GM03348 (cell line): ENCODE measurements around the gene VGF.
A peak's percentile ranks its signal among the peaks of the same experiment; 100 is the strongest.
"Not testable (repeated sequence)": the region's sequence is repeated elsewhere in the genome, so short reads cannot be mapped to it uniquely, and the experiment has no call there.

Source experiments
- DNase-seq: peaks from one replicate; pipeline ENCODE4 v3.0.0; 2012; ENCODE audit warnings: low spot score

Gene VGF

DNA sequence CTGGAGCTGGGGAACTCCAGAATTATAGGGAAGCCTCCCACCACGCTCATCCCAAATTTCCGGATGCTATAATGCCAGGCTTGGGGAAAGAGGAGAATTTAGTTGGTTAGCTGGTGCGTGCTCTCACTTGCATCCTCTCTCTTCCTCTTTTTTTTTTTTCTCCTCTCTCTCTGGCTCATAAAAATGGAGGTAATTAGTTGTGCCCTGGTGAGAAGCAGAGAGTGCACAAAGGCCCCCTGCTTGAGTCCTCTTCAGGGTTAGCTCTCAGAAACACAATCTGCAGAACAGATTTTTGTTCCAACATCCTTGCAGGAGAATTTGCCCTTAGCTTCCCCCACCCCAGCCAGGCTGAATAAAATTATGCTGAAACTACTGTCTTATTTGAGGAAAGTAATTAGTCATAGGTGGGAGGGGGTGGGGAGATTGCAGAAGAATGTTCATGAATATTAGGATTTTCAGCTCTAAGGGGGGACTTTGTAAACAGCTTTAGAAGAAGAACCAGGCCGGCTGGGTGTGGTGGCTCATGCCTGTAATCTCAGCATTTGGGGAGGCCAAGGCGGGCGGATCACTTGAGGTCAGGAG lies 30.9 kb downstream of the VGF start:
- no peak for DNase-seq

DNA sequence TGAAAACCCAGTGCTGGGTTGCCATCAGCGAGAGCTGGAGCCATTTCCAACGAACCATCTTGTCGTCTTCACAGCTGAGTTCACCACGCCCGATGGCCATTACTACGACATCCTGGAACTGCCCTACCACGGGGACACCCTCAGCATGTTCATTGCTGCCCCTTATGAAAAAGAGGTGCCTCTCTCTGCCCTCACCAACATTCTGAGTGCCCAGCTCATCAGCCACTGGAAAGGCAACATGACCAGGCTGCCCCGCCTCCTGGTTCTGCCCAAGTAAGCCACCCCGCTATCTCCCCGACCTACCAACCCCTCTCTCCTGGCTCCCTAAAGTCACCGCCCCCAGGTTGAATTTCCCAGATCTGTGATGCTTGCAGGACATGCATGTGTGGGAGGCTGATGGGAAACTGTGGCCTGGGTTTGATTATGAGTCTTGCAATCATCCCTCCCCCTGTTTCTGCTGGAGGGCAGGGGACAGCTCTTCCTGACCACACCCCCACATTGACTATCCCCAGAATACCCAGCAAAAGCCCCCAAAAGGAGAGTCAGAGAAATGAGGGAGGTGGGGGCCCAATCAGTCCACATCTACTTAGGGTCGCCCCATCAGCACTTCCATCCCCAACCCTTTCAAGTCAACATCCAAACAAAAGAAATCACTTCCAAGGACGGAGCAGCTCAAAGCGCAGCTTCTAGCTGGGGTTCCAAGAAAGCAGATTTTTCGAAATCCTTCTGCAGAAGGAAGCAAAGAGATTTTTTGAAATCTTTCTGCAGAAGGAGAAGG lies 31.6 kb downstream of the VGF start:
- no peak for DNase-seq

DNA sequence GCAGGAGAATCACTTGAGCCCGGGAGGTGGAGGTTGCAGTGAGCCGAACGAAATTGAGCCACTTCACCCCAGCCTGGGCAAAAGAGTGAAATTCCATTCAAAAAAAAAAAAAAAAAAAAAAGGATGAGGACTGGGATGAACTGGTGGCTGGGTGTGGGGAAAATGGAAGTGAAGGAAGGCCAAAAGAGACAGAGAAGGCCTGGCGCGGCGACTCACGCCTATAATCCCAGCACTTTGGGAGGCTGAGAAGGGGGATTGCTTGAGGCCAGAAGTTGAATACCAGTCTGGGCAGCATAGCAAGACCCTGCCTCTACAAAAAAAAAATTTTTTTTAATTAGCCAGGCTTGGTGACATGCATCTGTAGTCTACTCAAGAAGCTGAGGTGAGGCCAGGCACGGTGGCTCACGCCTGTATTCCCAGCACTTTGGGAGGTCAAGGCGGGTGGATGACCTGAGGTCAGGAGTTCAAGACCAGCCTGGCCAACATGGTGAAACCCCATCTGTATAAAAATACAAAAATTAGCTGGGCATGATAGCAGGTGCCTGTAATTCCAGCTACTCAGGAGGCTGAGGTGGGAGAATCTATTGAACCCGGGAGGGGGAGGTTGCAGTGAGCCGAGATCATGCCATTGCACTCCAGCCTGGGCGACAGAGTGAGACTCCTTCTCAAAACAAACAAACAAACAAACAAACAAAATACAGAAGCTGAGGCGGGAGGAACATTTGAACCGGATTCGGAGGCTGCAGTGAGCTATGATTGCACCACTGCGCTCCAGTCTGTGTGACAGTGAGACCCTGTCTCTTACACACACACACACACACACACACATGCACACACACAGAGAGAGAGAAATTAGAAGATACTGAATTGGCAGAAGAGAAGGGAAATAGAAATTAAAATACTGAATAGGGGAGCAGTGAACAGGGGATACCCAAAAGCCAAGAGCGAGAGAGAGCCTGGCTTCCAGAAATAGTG lies 32.5 kb downstream of the VGF start:
- DNase-seq = not testable (repeated sequence)

DNA sequence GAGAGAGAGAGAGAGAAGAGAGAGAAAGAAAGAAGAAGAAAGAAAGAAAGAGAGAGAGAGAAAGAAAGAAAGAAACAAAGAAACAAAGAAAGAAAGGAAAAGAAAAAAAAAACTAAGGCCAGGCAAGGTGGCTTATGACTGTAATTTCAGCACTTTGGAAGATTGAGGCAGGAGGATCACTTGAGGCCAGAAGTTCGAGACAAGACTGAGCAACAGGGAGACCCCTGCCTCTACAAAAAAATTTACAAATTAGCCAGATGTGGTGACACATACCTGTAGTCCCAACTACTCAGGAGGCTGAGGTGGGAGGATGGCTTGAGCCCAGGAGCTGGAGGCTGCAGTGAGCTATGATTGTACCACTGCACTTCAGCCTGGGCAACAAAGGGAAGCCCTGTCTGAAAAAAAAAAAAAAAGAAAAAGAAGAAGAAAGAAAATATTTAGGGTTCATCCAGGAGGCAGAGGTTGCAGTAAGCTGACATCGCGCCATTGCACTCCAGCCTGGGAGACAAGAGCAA lies 35.7 kb downstream of the VGF start:
- no peak for DNase-seq

DNA sequence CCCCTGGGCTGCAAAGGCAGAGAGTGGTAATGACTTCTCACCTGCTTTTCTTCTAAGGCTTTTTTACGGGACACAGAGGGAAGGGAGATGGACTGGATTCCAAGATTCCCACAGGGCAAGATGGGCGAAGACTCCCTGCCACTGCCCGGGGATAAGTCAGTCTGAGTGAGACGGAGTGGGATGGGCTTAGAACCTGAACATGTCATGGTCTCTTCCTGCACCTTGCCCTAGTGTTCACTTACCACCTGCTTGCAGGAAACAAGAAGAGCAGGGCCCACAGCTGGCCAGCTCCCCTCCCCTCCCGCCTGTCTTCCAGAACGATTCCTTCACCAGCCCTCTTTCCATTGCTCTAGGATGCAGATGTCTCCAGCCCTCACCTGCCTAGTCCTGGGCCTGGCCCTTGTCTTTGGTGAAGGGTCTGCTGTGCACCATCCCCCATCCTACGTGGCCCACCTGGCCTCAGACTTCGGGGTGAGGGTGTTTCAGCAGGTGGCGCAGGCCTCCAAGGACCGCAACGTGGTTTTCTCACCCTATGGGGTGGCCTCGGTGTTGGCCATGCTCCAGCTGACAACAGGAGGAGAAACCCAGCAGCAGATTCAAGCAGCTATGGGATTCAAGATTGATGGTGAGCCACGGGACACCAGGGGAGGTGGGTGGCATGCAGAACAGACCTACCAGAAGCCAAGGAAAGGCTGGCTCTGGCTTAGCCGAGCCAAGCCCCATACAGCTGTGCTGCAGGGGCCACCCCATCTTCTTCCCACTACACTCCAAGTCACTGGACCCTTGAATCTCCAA lies 37.1 kb downstream of the VGF start:
- no peak for DNase-seq

DNA sequence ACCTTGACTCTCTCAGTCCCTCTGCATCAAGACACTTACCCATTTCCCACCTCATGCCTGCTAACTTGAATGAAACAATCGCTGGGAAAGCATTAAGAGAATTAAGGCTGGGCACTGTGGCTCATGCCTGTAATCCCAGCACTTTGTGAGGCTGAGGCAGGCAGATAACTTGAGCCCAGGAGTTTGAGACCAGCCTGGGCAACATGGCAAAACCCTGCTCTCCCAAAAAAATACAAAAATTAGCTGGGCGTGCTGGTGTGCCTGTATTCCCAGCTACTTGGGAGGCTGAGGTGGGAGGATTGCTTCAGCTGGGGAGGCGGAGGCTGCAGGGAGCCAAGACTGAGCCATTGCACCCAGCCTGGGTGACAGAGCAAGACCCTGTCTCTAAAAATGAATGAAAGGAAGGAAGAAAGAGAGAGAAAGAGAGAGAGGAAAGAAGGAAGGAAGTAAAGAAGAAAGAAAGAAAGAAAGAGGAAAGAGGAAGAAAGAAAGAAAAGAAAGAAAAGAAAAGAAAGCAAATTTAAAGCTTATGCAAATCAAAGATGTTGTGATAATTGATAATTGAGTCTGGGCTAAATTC lies 37.8 kb downstream of the VGF start:
- no peak for DNase-seq

DNA sequence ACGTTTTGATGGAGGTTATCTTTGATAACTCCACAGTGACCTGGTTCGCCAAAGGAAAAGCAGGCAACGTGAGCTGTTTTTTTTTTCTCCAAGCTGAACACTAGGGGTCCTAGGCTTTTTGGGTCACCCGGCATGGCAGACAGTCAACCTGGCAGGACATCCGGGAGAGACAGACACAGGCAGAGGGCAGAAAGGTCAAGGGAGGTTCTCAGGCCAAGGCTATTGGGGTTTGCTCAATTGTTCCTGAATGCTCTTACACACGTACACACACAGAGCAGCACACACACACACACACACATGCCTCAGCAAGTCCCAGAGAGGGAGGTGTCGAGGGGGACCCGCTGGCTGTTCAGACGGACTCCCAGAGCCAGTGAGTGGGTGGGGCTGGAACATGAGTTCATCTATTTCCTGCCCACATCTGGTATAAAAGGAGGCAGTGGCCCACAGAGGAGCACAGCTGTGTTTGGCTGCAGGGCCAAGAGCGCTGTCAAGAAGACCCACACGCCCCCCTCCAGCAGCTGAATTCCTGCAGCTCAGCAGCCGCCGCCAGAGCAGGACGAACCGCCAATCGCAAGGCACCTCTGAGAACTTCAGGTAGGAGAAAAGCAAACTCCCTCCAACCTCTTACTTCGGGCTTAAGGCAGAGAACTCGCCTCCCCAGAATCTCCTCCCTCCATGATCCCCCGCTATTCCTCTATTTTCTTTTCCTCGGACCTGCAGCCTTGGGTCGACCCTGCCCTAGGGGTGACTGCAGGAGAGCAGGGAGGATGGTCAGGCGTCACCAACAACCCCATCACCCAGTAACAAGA lies 38.5 kb downstream of the VGF start, which contains the start of gene SERPINE1:
TSS of gene SERPINE1 (plus strand) at position 454 of the 809 bp plus-strand sequence. CDS start 1,290 bp downstream, outside the sequence.
- peak; percentile 95 for DNase-seq

DNA sequence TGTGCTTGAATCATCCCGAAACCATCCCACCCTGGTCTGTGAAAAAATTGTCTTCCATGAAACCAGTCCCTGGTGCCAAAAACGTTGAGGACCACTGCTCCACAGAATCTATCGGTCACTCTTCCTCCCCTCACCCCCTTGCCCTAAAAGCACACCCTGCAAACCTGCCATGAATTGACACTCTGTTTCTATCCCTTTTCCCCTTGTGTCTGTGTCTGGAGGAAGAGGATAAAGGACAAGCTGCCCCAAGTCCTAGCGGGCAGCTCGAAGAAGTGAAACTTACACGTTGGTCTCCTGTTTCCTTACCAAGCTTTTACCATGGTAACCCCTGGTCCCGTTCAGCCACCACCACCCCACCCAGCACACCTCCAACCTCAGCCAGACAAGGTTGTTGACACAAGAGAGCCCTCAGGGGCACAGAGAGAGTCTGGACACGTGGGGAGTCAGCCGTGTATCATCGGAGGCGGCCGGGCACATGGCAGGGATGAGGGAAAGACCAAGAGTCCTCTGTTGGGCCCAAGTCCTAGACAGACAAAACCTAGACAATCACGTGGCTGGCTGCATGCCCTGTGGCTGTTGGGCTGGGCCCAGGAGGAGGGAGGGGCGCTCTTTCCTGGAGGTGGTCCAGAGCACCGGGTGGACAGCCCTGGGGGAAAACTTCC lies 39.2 kb downstream of the VGF start:
- peak; percentile 74 for DNase-seq

DNA sequence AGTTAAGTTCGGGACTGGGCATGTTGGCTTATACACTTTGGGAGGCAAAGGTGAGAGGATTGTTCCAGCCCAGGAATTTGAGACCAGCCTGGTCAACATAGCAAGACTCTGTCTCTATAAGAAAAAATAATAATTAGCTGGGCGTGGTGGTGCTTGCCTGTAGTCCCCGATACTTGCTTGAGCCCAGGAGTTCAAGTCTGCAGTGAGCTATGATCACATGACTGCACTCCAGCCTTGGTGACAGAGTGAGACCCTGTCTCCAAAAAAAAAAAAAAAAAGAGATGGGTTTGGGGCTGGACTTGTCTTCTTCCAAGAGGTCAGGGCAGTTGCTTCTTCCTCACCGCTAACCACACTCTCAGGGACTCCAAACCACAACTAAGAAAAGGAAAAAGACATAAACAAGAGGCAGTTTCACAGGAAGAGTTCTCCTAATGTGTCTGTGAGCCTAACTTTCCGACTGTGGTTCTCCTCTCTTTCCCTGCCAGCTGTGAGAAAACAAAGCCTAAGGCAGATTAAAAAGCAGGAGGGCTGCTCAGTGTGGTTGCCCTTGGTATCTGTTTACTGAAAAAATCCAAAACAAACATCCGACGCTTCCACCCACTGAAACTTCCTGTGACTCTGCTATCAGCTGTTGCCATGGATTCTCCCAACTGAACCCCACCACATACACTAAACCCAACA lies 40.9 kb downstream of the VGF start:
- peak; percentile 51 for DNase-seq

DNA sequence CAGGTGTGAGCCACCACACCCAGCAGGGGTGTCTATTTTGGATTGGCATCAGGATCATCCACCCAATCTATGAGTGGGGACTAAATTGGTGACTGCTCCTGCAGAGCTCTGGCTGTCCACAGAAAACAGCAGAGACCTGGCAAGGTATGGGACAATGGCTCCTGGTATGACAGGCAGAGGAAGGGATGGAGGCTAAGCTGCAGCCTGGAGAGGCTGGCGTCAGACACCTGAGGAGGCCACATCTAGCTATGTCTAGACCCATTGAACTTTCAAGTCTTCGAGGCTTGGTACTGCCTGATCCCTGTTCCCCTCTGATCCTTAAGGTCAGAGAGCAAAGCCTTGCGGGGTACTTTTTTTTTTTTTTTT lies 41.7 kb downstream of the VGF start:
- DNase-seq = no peak

DNA sequence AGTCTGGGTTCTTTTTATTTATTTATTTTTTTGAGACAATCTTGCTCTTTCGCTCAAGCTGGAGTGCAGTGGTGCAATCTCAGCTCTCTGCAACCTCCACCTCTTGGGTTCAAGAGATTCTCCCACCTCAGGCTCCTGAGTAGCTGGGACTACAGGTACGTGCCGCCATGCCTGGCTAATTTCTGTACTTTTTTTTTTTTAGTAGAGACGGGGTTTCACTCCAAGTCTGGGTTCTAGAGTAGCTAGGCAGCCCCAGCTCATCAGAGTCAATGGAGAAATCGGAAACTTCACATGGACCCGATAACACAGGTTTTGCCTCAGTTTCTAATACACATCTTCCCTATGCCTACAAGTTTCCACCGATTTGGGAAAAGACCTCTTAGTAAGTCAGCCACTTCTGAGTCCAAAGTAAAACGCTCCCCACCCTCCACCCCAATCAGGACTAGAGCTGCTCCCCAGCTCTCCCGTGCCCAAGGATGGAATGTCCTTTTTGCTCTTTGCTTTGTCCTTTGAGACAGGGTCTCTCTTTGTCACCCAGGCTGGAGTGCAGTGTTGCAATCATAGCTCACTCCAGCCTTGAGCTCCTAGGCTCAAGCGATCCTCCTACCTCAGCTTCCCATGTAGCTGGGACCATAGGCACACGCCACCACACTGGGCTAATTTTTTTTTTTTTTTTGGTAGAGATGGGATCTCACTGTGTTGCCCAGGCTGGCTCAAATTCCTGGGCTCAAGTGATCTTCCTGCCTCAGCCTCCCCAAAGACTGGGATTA lies 42.3 kb downstream of the VGF start:
- DNase-seq = no peak

DNA sequence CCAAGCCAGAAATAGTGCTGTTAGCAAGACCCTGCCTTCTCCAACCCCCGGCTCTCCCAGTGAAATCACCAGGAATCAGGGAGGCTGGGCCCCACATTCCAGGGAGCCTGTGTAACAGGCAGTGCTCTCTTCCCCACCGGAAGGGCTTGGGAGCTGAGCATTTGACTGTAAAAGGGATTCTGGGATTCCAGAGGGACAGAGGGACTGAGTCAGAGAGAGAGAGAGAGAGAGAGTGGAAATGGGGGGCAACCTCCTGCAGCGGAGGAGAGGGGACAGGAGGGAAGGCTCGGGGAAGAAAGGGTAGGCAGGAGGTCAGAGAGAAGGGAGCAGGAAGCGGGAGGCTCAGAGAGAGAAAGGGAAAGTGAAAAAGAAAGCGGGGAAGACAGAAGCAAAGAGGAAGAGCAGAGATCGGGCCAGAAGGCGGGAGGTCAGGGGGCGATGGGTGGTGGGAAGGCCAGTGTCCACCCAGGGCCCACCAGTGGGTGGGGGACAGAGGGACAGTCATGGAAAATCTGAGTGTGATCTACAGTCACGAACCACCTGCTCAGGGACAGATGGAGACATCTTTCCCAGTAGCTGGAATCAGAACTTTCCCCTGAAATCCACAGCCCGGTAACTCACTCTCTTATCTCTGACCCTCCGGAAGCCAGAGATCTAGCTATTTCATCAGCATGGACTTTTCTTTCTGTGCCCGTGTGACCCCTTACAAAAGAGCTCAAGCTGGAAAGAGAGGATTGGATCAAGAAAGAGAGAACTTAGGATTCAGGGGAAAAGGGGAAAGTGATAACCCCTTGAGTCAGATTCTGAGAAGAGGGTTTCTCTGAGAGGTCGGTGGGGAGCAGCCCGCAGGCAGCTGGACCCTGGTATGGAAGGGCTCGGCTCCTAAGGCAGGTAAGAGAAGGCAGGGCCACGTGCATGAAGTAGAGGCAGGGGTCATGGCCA lies 43.1 kb downstream of the VGF start:
- DNase-seq = peak; percentile 91

DNA sequence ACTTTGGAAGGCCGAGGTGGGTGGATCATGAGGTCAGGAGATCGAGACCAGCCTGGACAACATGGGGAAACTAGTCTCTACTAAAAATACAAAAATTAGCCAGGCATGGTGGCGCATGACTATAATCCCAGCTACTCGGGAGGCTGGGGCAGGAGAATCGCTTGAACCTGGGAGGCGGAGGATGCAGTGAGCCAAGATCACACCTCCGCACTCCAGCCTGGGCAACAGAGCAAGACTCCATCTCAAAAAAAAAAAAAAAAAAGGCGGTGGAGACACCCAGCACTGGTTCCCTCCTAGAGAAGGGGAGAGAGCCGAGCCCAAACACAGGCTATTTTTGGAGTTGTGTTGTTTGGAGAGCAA lies 43.8 kb downstream of the VGF start:
- not testable (repeated sequence) for DNase-seq

DNA sequence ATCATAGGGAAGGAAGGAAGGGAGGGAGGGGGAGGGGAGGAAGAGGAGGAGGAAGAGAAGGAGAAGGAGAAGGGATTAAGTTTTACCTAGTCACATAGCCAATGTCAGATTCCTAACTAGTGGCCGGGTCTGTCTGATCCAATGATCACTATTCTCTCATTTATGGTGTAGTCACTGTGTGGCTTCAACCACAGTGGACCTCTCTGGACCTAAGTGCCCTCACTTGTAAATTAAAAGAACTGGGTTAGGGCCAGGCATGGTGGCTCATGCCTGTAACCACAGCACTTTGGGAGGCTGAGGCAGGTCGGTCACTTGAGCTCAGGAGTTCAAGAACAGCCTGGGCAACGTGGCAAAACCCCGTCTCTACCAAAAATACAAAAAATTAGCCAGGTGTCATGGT lies 45.1 kb downstream of the VGF start:
- DNase-seq = no peak

DNA sequence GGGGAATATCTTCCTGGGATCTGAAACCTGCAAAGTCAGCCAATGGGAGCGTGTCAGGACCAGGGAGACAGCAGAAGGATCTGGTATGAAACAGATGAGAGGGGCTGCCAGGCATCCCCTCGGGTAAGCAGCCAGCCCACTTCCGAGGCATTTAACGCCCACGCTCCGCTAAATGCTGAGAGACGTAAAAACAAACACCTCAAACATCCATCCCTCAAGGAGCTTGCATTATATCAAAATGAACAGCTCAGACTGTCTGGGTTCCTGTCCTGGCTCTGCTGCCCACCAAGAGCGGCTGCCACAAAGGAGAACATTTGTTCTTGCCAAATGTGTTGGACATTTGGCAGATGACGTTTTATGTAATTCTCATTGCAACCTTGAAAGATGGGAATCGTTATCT lies 45.5 kb downstream of the VGF start:
- DNase-seq = no peak

DNA sequence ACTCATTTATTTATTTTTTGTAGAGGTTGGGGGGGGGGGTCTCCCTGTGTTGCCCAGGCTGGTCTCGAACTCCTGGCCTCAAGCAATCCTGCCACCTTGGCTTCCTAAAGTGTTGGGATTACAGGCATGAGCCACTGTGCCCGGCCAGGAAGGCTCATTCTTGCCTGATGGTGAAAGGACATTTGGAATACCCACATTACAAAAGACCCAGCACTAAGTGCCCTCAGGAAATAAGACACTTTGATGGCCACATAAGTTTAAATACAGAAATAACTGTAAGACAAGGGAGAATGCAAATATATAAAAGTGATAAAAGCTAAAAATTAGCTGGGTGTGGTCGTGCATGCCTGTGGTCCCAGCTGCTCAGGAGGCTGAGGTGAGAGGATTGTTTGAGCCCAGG lies 46.5 kb downstream of the VGF start:
- DNase-seq = no peak

DNA sequence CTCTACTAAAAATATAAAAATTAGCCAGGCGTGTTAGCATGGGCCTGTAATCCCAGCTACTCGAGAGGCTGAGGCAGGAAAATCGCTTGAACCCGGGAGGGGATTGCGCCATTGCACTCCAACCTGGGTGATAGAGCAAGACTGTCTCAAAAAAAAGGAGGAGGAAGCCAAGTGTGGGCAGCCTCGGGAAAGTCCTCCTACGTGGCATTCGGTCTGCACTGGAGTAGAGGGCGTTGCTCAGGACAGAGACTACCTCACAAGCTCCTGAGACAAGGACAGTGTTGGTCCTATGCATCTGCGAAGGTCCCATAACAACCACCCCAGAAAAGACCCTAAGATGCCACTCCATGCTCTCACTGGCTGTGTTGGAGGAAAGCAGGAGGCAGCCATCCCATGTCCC lies 48.5 kb downstream of the VGF start:
- DNase-seq = no peak
